ENCODE measurements around the gene FGD3.

The FGD3 gene

DNA sequence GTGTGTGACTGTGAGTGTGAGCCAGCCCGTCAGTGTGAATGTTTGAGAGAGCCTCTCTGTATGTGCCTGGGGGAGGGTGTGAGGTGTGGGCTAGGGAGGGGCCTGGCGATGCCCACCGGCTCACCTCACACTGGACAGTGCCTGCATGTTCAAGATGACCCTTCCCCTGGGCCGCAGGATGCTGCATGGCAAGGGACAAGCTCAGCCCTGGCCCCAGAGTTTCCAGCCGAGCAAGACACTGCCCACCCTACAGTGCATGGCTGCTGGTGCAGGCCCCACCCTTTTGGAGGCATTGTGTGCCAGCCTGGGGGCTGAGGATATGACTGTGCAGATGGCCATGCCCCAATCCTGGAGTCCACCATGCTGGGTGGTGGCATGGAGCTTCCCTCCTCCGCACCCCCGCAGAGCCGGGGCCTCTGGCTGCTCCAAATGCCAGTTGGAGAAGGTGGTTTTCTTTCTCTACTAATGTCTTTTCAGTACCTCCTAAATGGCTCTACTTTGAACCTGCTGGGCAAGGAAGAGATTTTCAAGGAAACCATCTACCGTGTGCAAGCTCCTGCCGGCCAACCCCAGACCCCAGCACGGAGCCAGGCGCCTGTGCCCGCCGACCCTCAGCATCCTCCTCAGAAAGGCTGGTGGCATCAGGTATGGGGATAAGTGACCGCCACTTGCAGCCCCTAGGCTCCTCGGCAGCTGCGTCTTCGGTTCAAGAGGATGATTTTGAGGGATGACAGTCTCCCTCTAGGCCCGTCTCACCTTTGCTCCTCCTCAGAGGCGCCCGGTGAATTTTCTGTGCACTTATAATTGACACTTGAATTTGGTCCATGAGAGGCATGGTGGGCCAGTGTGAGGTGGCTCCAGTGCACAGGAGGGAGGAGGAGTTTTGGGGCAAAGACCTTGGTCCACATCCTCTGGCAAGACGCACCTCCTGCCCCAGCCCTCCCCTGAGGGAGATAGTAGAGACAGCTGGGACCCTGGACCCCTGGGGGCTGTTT, 27.7 kb downstream of the FGD3 start:
- TF ChIP-seq, protein P1, sequence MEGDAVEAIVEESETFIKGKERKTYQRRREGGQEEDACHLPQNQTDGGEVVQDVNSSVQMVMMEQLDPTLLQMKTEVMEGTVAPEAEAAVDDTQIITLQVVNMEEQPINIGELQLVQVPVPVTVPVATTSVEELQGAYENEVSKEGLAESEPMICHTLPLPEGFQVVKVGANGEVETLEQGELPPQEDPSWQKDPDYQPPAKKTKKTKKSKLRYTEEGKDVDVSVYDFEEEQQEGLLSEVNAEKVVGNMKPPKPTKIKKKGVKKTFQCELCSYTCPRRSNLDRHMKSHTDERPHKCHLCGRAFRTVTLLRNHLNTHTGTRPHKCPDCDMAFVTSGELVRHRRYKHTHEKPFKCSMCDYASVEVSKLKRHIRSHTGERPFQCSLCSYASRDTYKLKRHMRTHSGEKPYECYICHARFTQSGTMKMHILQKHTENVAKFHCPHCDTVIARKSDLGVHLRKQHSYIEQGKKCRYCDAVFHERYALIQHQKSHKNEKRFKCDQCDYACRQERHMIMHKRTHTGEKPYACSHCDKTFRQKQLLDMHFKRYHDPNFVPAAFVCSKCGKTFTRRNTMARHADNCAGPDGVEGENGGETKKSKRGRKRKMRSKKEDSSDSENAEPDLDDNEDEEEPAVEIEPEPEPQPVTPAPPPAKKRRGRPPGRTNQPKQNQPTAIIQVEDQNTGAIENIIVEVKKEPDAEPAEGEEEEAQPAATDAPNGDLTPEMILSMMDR (conservative IDR thresholded peaks at IDR 0.05; ENCODE audit: low read depth): no peak
- ChIA-PET CTCF (interaction anchor here (1.1 kb wide), 1 partner anchor 29 kb away, joined by 4 read pairs; no protein-coding TSS in a partner anchor), POLR2A (ENCODE audit: low non-redundant PET) (no interaction called here)
- no peak overlapping the region for H3K27ac ChIP-seq
- no peak for DNase-seq (ENCODE audit: low spot score)

DNA sequence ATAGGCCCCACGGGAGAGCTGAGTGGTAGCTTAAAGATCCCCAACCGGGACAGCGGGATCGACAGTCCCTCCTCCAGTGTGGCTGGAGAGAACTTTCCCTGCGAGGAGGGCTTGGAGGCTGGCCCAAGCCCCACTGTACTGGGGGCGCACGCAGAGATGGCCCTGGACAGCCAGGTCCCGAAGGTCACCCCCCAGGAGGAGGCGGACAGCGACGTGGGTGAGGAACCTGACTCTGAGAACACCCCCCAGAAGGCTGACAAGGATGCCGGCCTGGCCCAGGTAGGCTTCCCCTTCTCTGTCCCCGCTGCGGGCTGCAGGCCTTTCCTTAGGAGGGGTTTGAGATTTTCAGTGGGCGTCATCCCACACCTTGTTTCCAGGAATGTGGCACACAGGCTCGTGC, 29.1 kb downstream of the FGD3 start:
- ChIA-PET POLR2A (ENCODE audit: low non-redundant PET) (no interaction called here), CTCF (no interaction called here)
- no peak overlapping the region for H3K27ac ChIP-seq
- TF ChIP-seq, protein P1 (conservative IDR thresholded peaks at IDR 0.05; ENCODE audit: low read depth): no peak
- no peak for DNase-seq (ENCODE audit: low spot score)

DNA sequence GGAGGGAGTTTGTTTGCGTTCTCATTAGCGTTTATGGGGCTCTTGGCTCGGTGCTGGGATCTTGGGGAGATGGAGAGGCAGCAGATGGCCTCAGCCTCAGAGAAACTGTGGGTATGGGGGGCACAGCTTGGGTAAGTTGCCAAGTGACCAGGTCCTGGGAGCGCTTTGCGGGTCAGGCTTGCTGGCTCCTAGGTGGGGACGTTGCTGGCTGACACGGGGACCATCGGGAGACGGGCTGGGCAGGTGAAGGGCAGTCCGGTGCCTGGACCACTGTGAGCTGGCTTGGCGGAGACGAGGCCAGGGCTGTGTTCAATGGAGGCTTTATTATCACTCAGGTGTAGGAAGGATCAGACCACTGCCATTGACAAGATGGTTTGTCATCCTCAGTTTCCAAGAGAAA, 30.0 kb downstream of the FGD3 start:
- POLR2A ChIA-PET (ENCODE audit: low non-redundant PET): no interaction called here
- no peak overlapping the region for H3K27ac ChIP-seq
- CTCF ChIA-PET: no interaction called here
- TF ChIP-seq, protein P1 (conservative IDR thresholded peaks at IDR 0.05; ENCODE audit: low read depth): no peak
- no peak for DNase-seq (ENCODE audit: low spot score)

DNA sequence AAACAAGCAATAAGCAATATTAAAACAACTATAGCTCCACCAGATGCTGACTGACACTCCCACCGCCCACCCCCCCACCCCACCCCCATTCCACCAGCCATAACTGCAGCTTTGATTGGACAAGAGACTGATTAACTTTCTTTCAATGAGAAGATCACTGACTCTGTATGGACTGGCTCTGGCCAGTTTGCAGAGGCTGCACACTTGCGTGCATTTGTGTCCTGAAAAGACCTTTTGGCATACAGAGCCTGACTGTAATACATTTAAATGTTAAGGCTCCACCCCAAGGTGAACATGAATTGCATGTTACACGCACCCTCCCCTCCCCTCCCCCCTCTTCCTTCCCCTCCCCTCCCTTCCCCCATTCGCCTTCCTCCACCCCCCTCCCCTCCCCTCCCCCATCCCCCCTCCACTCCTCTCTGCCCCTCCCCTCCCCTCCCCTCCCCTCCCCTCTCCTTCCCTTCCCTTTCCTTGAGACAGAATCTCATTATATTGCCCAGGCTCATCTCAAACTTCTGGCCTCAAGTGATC, 31.1 kb downstream of the FGD3 start:
- ChIA-PET CTCF (interaction anchor here (0.6 to 0.7 kb wide), 2 partner anchors 25 to 282 kb away, joined by 3 read pairs; no protein-coding TSS in a partner anchor), POLR2A (ENCODE audit: low non-redundant PET) (no interaction called here)
- no peak for DNase-seq (ENCODE audit: low spot score)
- TF ChIP-seq, protein P1 (conservative IDR thresholded peaks at IDR 0.05; ENCODE audit: low read depth): no peak
- H3K27ac ChIP-seq: no peak overlapping the region

DNA sequence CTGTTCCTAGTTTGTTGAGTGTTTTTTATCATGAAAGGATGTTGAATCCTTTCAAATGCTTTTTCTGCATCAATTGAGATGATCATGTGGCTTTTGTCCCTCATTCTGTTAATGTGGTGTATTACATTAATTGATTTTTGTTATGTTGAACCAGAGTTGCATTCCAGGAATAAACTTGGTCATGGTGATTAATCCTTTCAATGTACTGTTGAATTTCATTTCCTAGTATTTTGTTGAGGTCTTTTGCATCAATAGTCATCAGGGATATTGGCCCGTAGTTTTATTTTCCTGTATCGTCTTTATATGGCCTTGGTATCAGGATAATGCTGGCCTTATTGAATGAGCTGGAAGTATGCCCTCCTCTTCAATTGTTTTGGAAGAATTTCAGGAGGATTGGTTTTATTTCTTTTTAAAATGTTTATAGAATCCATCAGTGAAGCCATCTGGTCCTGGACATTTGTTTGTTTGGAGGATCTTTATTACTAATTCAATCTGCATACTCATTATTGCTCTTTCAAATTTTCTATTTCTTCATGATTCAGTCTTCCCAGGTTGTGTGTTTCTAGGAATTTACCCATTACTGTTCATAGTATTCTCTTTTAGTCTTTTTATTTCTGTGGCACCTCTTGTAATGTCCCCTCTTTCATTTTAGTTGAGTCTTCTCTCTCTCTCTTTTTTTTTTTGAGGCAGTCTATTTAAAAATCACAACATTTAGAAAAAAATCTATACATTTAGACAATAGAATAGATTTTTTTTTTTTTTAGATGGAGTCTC, 32.1 kb downstream of the FGD3 start:
- H3K27ac ChIP-seq: no peak overlapping the region
- TF ChIP-seq, protein P1 (conservative IDR thresholded peaks at IDR 0.05; ENCODE audit: low read depth): no peak
- no peak for DNase-seq (ENCODE audit: low spot score)
- CTCF ChIA-PET: no interaction called here
- POLR2A ChIA-PET (ENCODE audit: low non-redundant PET): interaction anchor here (0.7 kb wide), 1 partner anchor 70 kb away, joined by 5 read pairs; no protein-coding TSS in a partner anchor

DNA sequence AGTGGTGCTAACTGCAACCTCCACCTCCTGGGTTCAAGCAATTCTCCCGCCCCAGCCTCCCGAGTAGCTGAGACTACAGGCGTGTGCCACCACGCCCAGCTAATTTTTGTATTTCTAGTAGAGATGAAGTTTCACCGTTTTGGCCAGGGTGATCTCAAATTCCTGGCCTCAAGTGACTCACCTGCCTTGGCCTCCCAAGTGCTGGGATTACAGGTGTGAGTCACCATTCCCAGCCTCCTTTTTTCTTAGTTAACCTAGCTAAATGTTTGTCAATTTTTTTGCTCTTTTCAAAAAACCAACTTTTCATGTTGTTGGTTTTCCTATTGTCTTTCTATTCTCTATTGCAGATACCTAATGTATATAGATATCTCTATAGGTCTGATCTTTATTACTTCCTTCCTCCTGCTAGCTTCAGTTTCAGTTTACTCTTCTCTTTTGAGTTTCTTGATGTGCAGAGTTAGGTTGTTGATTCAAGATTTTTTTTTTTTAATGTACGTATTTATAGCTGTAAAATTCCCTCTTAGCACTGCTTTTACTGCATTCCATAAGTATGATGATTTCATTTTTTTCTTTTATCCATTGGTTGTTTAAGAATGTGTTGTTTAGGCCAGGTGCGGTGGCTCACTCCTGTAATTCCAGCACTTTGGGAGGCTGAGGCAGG, 32.9 kb downstream of the FGD3 start:
- no peak overlapping the region for H3K27ac ChIP-seq
- POLR2A ChIA-PET (ENCODE audit: low non-redundant PET): interaction anchor here (0.7 kb wide), 2 partner anchors 69 to 264 kb away, joined by 3 to 5 read pairs; no protein-coding TSS in a partner anchor
- DNase-seq (ENCODE audit: low spot score): no peak
- TF ChIP-seq, protein P1 (conservative IDR thresholded peaks at IDR 0.05; ENCODE audit: low read depth): no peak
- CTCF ChIA-PET: no interaction called here
